Fibroblast of villous mesenchyme (primary cell): ENCODE results near the gene CDH23. TPM values are rescaled to one million over a fixed set of nuclear protein-coding genes. Genes with fewer than 3 reads are reported as not detected.

Experiments used
- DNase-seq: peaks from one replicate; pipeline ENCODE4 v3.0.0-alpha.2; 2010; ENCODE audit warnings: low read depth
- H3K4me3 ChIP-seq: 2 replicates; pipeline ENCODE4 v1.5.1; 2011; ENCODE audit warnings: low read depth, mild to moderate bottlenecking, low read length
- total RNA-seq: library from RNA; depleted of rRNA; stranded (reverse); fragments of >200 nt; gene quantifications from 2 replicates; pipeline ENCODE4 v1.2.3, GENCODE V29; 2012
- TF ChIP-seq, protein P1 (sequence below): IDR thresholded peaks from 2 replicates; pipeline ENCODE4 v1.5.1; 2012; ENCODE audit warnings: low read depth, mild to moderate bottlenecking, low read length; ENCODE audit not compliant: insufficient read depth

The CDH23 gene
- total RNA-seq, 1 donor = under 0.01 TPM

DNA sequence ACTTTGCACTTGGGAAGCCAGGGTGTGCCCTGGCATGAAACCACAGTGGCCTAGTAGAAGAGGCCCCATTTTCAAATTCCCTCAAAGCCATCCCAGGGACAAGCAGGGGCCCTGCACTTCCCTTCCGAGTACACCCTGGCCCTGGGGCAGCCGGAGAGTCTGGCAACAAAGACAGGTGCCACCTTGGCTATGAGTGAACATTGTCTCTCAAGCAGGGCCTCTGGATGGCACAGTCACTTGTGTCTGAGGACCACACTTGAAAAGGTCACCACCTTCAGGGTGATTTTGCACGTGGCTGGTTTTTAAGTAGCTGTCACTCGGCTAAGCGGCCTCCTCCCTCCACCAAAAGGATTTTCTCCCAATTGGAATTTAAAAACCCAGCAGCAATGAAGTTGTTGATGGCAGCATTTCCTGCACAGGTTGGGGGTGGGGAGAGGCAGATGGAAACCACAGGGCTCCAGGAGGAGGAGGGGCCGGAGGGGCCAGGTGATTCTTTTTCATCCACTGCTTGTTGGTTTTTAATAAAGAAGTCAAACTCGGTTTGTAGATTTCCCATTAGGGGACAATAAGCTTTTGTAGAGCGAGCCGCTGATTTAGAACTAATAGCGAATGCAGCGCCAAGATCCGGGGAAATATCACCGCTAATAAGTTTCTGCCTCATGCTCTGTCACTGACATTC is 289.0 kb downstream of the CDH23 start:
- DNase-seq = no peak
- H3K4me3 ChIP-seq = no peak overlapping the region
- TF ChIP-seq, protein P1, sequence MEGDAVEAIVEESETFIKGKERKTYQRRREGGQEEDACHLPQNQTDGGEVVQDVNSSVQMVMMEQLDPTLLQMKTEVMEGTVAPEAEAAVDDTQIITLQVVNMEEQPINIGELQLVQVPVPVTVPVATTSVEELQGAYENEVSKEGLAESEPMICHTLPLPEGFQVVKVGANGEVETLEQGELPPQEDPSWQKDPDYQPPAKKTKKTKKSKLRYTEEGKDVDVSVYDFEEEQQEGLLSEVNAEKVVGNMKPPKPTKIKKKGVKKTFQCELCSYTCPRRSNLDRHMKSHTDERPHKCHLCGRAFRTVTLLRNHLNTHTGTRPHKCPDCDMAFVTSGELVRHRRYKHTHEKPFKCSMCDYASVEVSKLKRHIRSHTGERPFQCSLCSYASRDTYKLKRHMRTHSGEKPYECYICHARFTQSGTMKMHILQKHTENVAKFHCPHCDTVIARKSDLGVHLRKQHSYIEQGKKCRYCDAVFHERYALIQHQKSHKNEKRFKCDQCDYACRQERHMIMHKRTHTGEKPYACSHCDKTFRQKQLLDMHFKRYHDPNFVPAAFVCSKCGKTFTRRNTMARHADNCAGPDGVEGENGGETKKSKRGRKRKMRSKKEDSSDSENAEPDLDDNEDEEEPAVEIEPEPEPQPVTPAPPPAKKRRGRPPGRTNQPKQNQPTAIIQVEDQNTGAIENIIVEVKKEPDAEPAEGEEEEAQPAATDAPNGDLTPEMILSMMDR = no peak

DNA sequence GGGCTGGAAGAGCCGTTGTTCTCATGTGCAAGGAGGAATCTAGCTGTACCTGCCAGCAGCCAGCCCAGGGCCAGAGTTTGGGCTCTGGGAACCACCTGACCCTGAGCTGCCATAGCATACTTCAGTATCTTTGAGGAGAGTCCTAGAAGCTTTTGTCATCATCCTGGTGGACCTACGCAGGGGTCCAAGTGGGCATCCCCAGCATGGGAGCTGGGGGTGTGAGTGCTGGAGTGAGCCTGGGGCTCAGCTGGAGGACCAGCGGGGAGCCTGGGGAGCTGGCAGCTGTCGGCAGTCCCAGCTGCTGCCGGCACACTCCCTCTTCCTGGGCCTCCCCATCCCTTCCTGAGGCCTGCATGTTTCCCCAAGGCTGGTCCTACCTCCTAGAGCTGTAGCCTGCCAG is 290.4 kb downstream of the CDH23 start:
- no peak overlapping the region for H3K4me3 ChIP-seq
- TF ChIP-seq, protein P1 = no peak
- DNase-seq = no peak

DNA sequence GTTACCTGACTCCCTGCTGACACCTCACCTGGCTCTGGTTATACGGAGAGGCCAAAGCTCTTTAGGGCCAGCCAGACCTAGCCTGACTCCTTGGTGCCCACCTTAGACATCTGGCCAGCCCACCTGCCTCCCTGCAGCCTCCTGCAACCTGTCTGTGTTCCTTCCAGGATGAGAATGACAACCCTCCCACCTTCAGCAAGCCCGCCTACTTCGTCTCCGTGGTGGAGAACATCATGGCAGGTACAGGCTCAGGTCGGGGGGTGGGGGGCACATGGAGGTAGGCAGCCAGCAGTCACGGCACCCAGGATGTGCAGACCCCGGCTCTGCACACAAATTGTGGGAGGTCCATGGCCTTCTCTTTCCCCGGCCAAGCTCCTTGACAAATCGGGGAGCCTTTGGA is 290.8 kb downstream of the CDH23 start:
- TF ChIP-seq, protein P1 = no peak
- H3K4me3 ChIP-seq = no peak overlapping the region
- DNase-seq = no peak

DNA sequence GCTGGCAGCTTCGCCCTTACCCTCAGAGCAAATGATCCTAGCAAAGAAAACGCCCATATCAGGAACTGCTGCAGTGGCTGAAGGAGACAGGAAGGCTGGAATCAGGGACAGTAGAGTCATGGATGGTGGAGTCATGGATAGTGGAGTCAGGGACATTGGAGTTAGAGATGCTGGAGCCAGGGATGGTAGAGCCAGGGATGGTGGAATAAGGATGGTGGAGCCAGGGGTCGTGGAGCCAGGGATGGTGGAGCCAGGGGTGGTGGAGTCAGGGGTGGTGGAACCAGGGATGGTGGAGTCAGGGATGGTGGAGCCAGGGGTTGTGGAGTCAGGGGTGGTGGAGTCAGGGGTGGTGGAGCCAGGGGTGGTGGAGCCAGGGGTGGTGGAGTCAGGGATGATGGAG is 291.5 kb downstream of the CDH23 start:
- H3K4me3 ChIP-seq = no peak overlapping the region
- no peak for DNase-seq
- TF ChIP-seq, protein P1 = no peak

DNA sequence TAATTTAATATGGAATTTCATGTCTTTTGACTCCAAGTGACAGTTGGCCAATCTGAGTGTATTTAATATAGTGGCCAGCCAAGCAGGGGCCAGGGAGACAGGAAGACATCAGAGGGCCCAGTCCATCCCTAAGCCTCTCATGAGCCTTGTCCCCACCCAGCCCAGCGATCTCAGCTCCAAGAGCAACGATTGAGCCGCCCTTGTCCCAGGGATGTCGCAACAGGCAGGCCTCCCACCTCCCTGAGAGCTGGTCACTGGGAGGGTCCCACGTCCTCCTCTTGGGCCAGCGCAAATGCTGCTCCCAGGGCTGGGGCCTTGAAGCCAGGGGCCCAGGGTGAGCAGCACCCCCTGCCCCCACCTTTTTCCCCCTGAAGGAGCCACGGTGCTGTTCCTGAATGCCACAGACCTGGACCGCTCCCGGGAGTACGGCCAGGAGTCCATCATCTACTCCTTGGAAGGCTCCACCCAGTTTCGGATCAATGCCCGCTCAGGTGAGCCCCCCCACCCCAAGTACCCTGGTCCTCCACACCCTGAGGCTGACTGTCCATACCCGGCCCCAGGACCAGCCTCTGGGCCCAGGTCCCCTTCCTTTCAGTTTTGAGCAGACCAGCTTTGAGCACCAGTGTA is 293.5 kb downstream of the CDH23 start:
- no peak overlapping the region for H3K4me3 ChIP-seq
- TF ChIP-seq, protein P1 = no peak

DNA sequence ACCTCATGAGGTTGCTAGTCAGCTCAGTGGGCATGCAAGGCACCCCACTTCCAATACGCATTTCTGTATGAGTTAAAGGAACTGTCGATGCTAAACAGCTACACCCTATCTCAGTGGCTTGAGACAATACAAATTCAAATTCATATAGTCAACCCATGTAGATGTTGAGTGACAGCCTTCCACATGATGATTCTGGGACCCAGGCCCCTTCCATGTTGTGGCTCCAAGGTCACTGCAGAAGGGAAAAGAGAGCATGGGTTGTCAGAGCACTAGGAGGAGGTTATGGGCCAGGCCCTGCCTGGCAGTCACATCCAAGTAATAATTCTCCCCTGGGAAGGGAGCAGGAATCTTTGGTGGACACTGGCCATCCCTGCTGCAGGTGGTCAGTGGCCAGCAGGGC is 294.7 kb downstream of the CDH23 start:
- TF ChIP-seq, protein P1 = no peak
- H3K4me3 ChIP-seq = no peak overlapping the region
- DNase-seq = no peak

More for the DNA sequence above, 293.5 kb downstream of the CDH23 start:
- no peak for DNase-seq
